ENCODE data around the gene FKBP2.

FKBP2 gene

DNA sequence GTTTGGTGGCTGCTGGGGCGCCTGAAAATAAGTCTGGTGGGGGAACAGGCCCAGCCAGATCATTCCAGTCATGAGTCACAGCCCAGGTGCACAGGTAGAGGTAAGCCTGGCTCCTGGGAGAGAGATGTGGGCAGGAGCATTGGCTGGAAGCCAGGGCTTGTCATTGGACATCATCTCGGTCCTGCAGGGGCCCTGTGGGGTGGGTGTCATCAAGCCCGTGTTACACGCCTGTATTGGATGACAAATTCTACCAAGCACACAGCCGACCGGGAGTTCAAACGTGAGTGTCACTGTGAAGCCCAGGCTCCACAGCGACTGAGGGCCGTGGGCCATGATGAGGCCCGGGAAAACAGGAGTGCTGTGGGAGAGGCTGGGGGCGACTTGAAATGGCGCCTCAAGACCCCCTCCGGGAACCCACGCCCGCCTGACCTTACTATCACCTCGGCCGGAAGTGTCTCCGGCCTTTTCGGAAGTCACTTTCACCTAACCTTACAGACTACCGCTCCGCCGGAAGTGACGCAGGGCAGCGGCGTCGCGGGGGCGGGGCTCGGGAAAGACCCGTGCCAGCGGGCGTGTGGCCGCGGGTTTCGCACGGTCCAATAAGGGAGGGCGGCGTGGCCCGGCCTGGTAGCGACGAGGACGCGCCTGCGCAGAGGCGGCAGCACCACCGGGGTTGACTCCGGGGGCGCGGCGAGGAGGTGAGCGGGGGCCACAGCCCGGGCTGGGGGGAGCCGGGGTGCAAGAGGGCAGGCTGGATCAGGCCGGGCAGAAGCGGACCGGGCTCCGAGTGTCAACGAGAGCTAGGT lies at the start of gene FKBP2:
Gene FKBP2 (plus strand): TSS at position 661 of the 806 bp plus-strand sequence. CDS start 1,293 bp downstream, outside the sequence.
- H3K9me3 ChIP-seq (ENCODE audit: low read depth, low read length) = no peaks in the 10 kb centered on the region
- peaks cover 9% of the 10 kb centered on the region; the same call in 1 of the 2 replicates for H3K36me3 ChIP-seq (ENCODE audit: insufficient read depth, low read length)
- H3K4me3 ChIP-seq = peak within 1 kb of the TSS; percentile 99
- H3K9ac ChIP-seq (ENCODE audit: insufficient read length) = peak within 1 kb of the TSS; percentile 87
- peak within 1 kb of the TSS; percentile 93 for H3K27ac ChIP-seq
- no peak for TF ChIP-seq EZH2 (IDR thresholded peaks at IDR 0.05)
- TF ChIP-seq POLR2AphosphoS5 (IDR thresholded peaks at IDR 0.05; ENCODE audit: borderline replicate concordance, low read depth, low read length) = peak; percentile 87
- peak; percentile 66 for DNase-seq (ENCODE audit: low read depth, low spot score)

DNA sequence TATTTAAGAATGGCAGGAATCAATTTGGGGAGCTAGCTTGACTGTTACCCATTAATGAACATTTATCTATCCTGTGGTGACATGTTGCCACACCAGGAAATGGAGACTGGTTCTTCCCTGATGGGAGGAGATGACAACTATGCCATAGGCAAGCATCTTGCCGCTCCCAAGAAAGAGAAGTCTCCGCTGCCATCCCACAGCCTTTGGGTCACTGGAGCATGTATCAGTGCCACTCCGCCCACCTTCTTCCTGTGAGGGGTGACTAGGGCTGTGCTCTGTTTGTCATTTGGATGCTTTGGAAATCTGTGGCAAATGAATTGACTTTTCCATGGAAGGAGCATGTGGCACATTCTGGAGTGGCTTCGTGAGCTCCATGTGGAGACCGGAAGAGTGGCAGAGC lies 48.5 kb upstream of the FKBP2 start:
- TF ChIP-seq POLR2AphosphoS5 (IDR thresholded peaks at IDR 0.05; ENCODE audit: borderline replicate concordance, low read depth, low read length) (no peak), FOXP2 (optimal IDR thresholded peaks at IDR 0.05; ENCODE audit: control extremely low read depth, extremely low read length, insufficient read depth) (no peak), EZH2 (IDR thresholded peaks at IDR 0.05) (no peak)
- peaks cover 64% of the 10 kb centered on the region for H3K36me3 ChIP-seq (ENCODE audit: insufficient read depth, low read length)
- no peak overlapping the region for H3K9ac ChIP-seq (ENCODE audit: insufficient read length)
- no peak for DNase-seq (ENCODE audit: low read depth, low spot score)
- H3K27ac ChIP-seq = no peak overlapping the region
- H3K4me3 ChIP-seq = no peak overlapping the region
- no peaks in the 10 kb centered on the region for H3K9me3 ChIP-seq (ENCODE audit: low read depth, low read length)

DNA sequence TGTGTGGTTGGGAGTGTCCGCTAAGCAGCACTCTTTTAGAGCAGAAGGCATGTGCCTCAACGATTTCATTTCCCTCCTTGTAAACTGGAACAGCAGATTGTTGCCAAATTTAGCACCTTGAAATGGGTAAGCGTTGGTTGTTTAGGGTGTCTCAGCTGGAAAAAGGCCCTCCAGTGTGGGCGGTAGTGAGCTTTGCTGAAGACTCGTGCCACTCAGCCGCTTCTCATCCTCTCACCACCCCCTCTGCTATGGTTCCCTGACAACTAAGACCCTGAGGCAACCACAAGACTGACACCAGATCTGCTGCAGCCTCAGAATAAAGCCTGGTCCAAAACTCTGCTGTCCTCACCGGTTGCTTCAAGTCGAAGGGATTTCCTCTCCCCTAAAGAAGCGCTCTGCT lies 44.3 kb upstream of the FKBP2 start:
- TF ChIP-seq POLR2AphosphoS5 (IDR thresholded peaks at IDR 0.05; ENCODE audit: borderline replicate concordance, low read depth, low read length) (no peak), EZH2 (IDR thresholded peaks at IDR 0.05) (no peak), FOXP2 (optimal IDR thresholded peaks at IDR 0.05; ENCODE audit: control extremely low read depth, extremely low read length, insufficient read depth) (no peak)
- Histone ChIP-seq H3K4me3 (no peak overlapping the region), H3K36me3 (ENCODE audit: insufficient read depth, low read length) (peaks cover 91% of the 10 kb centered on the region), H3K27ac (no peak overlapping the region), H3K9ac (ENCODE audit: insufficient read length) (no peak overlapping the region), H3K9me3 (ENCODE audit: low read depth, low read length) (no peaks in the 10 kb centered on the region)
- DNase-seq (ENCODE audit: low read depth, low spot score) = no peak

DNA sequence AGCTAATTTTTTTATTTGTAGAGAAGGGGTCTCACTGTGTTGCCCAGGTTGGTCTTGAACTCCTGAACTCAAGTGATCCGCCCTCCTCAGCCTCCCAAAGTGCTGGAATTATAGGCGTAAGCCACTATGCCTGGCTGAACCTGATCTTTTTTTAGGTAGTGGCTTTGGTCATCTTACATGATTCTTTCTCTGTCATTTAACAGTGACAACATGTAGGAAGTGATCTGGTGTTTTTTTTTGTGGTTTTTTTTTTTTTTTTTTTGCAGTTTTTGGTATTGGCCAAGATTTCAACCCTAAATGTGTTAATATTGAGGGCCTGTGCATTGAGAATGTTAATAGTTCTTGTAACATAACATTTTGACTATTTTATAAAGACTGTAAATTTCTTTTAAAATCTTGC lies 42.4 kb upstream of the FKBP2 start:
- no peak for TF ChIP-seq FOXP2 (optimal IDR thresholded peaks at IDR 0.05; ENCODE audit: control extremely low read depth, extremely low read length, insufficient read depth)
- TF ChIP-seq EZH2 (IDR thresholded peaks at IDR 0.05) = no peak
- no peak for TF ChIP-seq POLR2AphosphoS5 (IDR thresholded peaks at IDR 0.05; ENCODE audit: borderline replicate concordance, low read depth, low read length)
- no peak for DNase-seq (ENCODE audit: low read depth, low spot score)
- peaks cover 92% of the 10 kb centered on the region for H3K36me3 ChIP-seq (ENCODE audit: insufficient read depth, low read length)

DNA sequence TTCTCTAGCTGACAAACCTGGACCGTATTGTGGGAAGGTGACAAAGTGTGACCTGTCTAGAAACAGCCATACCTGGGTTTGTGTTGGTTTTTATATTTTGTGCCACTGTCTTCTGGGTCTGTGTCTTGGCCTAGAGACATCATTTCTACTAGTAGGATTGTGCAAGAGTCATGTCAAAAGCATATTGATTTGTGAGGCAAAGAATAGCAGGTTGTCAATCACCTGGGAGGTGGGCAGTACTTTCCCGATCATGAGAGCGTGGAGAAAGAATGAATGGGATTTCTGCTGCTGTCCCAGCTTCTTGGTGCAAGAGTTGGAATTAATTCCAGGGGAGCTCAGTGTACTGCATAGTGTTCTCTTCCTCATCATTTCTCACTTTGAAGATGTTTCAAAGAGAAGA lies 39.4 kb upstream of the FKBP2 start:
- DNase-seq (ENCODE audit: low read depth, low spot score) = no peak
- Histone ChIP-seq H3K4me3 (no peak overlapping the region), H3K36me3 (ENCODE audit: insufficient read depth, low read length) (peaks cover 85% of the 10 kb centered on the region), H3K9me3 (ENCODE audit: low read depth, low read length) (no peaks in the 10 kb centered on the region), H3K27ac (no peak overlapping the region), H3K9ac (ENCODE audit: insufficient read length) (no peak overlapping the region)
- TF ChIP-seq EZH2 (IDR thresholded peaks at IDR 0.05) (no peak), FOXP2 (optimal IDR thresholded peaks at IDR 0.05; ENCODE audit: control extremely low read depth, extremely low read length, insufficient read depth) (no peak), POLR2AphosphoS5 (IDR thresholded peaks at IDR 0.05; ENCODE audit: borderline replicate concordance, low read depth, low read length) (no peak)

More for the DNA sequence above, 42.4 kb upstream of the FKBP2 start:
- H3K4me3 ChIP-seq = no peak overlapping the region
- H3K9ac ChIP-seq (ENCODE audit: insufficient read length) = no peak overlapping the region
- H3K27ac ChIP-seq = no peak overlapping the region
- H3K9me3 ChIP-seq (ENCODE audit: low read depth, low read length) = no peaks in the 10 kb centered on the region

DNA sequence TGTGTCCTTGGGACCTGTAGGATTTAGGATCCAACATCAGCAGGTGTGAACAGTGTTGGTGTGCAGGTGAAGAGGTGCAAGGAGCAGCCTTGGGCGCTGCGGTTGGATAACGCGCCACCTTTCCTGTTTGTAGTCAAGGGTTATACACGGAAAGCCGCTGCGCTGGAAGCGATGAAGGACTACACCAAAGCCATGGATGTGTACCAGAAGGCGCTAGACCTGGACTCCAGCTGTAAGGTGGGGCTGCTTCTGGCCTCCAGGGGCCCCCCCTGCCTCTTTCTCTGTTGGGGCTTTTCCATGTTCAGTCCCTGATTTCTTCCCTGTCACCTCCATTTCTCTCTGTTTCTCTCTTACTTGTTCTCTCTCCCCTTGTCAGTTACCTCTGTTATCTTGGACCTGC lies 37.9 kb upstream of the FKBP2 start:
- peak overlapping the region; percentile 60 for H3K27ac ChIP-seq
- H3K9me3 ChIP-seq (ENCODE audit: low read depth, low read length) = no peaks in the 10 kb centered on the region
- no peak overlapping the region for H3K4me3 ChIP-seq
- no peak overlapping the region for H3K9ac ChIP-seq (ENCODE audit: insufficient read length)
- TF ChIP-seq FOXP2 (optimal IDR thresholded peaks at IDR 0.05; ENCODE audit: control extremely low read depth, extremely low read length, insufficient read depth) = no peak
- TF ChIP-seq EZH2 (IDR thresholded peaks at IDR 0.05) = no peak
- TF ChIP-seq POLR2AphosphoS5 (IDR thresholded peaks at IDR 0.05; ENCODE audit: borderline replicate concordance, low read depth, low read length) = no peak
- no peak for DNase-seq (ENCODE audit: low read depth, low spot score)
- peaks cover 71% of the 10 kb centered on the region for H3K36me3 ChIP-seq (ENCODE audit: insufficient read depth, low read length)

DNA sequence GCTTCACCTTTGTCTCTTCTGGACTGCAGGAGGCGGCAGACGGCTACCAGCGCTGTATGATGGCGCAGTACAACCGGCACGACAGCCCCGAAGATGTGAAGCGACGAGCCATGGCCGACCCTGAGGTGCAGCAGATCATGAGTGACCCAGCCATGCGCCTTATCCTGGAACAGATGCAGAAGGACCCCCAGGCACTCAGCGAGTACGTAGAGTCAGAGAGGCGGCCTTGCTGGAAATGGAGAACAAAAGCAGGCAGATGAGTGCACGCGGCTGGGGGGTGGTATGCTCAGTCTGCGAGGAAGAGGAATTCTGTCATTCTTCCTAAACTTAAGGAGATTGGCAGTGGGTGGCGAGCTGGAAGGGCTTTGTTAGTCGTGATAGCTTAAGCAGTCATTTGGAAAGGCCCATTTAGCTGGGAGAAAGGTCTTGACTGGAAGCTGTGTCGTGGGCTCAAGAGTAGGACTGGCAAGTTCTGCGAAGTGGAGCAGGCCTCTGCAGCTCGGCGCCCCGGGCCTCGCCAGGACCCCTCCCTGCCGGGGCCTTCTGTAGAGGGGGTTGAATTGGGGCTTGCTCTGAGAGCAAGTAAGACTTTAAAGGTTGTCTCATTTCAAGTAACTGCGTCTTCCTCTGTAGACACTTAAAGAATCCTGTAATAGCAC lies 37.3 kb upstream of the FKBP2 start:
- TF ChIP-seq EZH2 (IDR thresholded peaks at IDR 0.05) = no peak
- no peak for TF ChIP-seq POLR2AphosphoS5 (IDR thresholded peaks at IDR 0.05; ENCODE audit: borderline replicate concordance, low read depth, low read length)
- no peak for TF ChIP-seq FOXP2 (optimal IDR thresholded peaks at IDR 0.05; ENCODE audit: control extremely low read depth, extremely low read length, insufficient read depth)
- Histone ChIP-seq H3K9me3 (ENCODE audit: low read depth, low read length) (no peaks in the 10 kb centered on the region), H3K9ac (ENCODE audit: insufficient read length) (no peak overlapping the region), H3K36me3 (ENCODE audit: insufficient read depth, low read length) (peaks cover 65% of the 10 kb centered on the region), H3K4me3 (no peak overlapping the region), H3K27ac (peak overlapping the region; percentile 74)
- DNase-seq (ENCODE audit: low read depth, low spot score) = no peak

DNA sequence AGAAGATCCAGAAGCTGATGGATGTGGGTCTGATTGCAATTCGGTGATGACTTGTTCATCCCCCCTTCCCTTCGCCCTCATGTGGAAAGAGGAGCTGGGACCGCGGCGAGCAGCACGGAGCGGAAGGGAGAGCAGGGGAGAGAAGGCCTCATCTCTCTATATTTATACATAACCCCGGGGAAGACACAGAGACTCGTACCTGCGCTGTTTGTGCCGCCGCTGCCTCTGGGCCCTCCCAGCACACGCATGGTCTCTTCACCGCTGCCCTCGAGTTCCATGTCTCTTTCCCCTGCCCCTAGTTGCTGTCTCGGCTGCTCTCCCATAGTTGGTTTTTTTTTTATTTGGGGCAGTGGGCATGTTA lies 36.8 kb upstream of the FKBP2 start:
- H3K36me3 ChIP-seq (ENCODE audit: insufficient read depth, low read length) = peaks cover 60% of the 10 kb centered on the region

More for the DNA sequence above, 36.8 kb upstream of the FKBP2 start:
- TF ChIP-seq POLR2AphosphoS5 (IDR thresholded peaks at IDR 0.05; ENCODE audit: borderline replicate concordance, low read depth, low read length) (no peak), FOXP2 (optimal IDR thresholded peaks at IDR 0.05; ENCODE audit: control extremely low read depth, extremely low read length, insufficient read depth) (no peak), EZH2 (IDR thresholded peaks at IDR 0.05) (no peak)
- no peaks in the 10 kb centered on the region for H3K9me3 ChIP-seq (ENCODE audit: low read depth, low read length)
- peak overlapping the region; percentile 74 for H3K27ac ChIP-seq
- H3K4me3 ChIP-seq = no peak overlapping the region
- no peak for DNase-seq (ENCODE audit: low read depth, low spot score)
- no peak overlapping the region for H3K9ac ChIP-seq (ENCODE audit: insufficient read length)

All from SK-N-MC (cell line).